Hepatocyte (in vitro differentiated cells): ENCODE measurements around the gene FSCN2.

Experiments
- EZH2 ChIP-seq: fragments of 200-600 bp; sonication (generic); IDR thresholded peaks from 2 replicates; pipeline ENCODE4 v1.6.1; 2016; ENCODE audit warnings: antibody characterized with exemption, mild to moderate bottlenecking, borderline replicate concordance
- EZH2phosphoT487 ChIP-seq: fragments of 200-600 bp; sonication (generic); IDR thresholded peaks from one replicate; pipeline ENCODE4 v1.6.1; 2018; ENCODE audit warnings: antibody characterized with exemption, mild to moderate bottlenecking, low read depth, moderate library complexity; ENCODE audit not compliant: unreplicated experiment, severe bottlenecking
- TF ChIP-seq, protein P1 (sequence below): fragments of 200-600 bp; sonication (generic); IDR thresholded peaks from 2 replicates; pipeline ENCODE4 v1.5.1; 2016; ENCODE audit warnings: antibody characterized with exemption, mild to moderate bottlenecking; ENCODE audit not compliant: poor library complexity

DNA sequence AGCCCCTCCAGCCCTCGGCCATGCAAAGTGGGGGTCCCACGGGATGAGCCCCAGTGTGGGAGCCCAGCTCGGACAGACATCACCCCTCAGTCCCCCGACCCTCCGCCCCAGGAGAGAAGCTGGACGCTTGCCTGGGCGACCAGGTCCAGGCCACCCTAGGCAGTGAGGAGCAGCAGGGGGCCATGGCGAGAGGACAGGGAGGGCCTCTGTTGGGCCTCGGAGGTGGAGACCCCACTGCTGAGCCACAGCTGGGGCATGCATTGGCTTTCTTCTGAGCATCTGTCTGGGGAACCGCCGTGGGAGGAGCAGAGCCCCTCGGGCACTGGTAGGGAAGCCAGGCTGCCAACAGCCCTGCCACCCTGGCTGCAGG is 28.6 kb upstream of the FSCN2 start:
- TF ChIP-seq, protein P1, sequence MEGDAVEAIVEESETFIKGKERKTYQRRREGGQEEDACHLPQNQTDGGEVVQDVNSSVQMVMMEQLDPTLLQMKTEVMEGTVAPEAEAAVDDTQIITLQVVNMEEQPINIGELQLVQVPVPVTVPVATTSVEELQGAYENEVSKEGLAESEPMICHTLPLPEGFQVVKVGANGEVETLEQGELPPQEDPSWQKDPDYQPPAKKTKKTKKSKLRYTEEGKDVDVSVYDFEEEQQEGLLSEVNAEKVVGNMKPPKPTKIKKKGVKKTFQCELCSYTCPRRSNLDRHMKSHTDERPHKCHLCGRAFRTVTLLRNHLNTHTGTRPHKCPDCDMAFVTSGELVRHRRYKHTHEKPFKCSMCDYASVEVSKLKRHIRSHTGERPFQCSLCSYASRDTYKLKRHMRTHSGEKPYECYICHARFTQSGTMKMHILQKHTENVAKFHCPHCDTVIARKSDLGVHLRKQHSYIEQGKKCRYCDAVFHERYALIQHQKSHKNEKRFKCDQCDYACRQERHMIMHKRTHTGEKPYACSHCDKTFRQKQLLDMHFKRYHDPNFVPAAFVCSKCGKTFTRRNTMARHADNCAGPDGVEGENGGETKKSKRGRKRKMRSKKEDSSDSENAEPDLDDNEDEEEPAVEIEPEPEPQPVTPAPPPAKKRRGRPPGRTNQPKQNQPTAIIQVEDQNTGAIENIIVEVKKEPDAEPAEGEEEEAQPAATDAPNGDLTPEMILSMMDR, result no peak
- TF ChIP-seq EZH2, result no peak
- no peak for TF ChIP-seq EZH2phosphoT487
